ENCODE data around the gene ZNF660. TPM values are rescaled to one million over a fixed set of nuclear protein-coding genes. Genes with fewer than 3 reads are reported as not detected.

ZNF660 gene
- polyA plus RNA-seq, 1 donor from 2014 or later = 8.1 TPM

GRCh38 chr3:44624749-44625480 lies 40.2 kb downstream of the ZNF660 start, which contains the start of gene ZNF197:
Gene ZNF197, plus strand, starts transcription at chr3:44625036. Its CDS starts 4,119 bp downstream, at chr3:44629155.
- Histone ChIP-seq H3K79me2 (replicated peaks; ENCODE audit: insufficient read depth, low read length) (peaks cover 44% of the 10 kb centered on the region), H3K9ac (ENCODE audit: low read length) (peak within 1 kb of the TSS; percentile 94), H3K36me3 (ENCODE audit: insufficient read depth, low read length) (no peaks in the 10 kb centered on the region), H3K4me3 (ENCODE audit: low read length) (peak within 1 kb of the TSS; percentile 97), H2AFZ (ENCODE audit: low read depth, low read length) (peak within 1 kb of the TSS; percentile 95), H3K27ac (ENCODE audit: low read length) (peak within 1 kb of the TSS; percentile 94), H4K20me1 (ENCODE audit: insufficient read depth) (no peaks in the 10 kb centered on the region), H3K4me2 (ENCODE audit: low read length) (peak within 1 kb of the TSS; percentile 97), H3F3A (ENCODE audit: insufficient read depth, low read length, poor library complexity, severe bottlenecking) (no peaks in the 10 kb centered on the region), H3K27me3 (ENCODE audit: insufficient read depth, low read depth, low read length) (no peaks in the 10 kb centered on the region), H3K9me2 (ENCODE audit: insufficient read depth, low read length) (no peaks in the 10 kb centered on the region), H3K9me3 (ENCODE audit: low read length) (no peaks in the 10 kb centered on the region)
- peak; percentile 90 for TF ChIP-seq POLR2AphosphoS5 (IDR thresholded peaks at IDR 0.05)
- TF ChIP-seq RAD21 (conservative IDR thresholded peaks at IDR 0.05) = peak; percentile 17
- TF ChIP-seq TAF1 (IDR thresholded peaks at IDR 0.05; ENCODE audit: low read depth) = peak; percentile 91
- peak; percentile 65 for TF ChIP-seq REST (IDR thresholded peaks at IDR 0.05; ENCODE audit: borderline replicate concordance)
- peak; percentile 31 for TF ChIP-seq CTCF (IDR thresholded peaks at IDR 0.05; ENCODE audit: poor library complexity, severe bottlenecking)
- peak; percentile 23 for TF ChIP-seq SMC3 (conservative IDR thresholded peaks at IDR 0.05; ENCODE audit: poor library complexity)
- no peak for TF ChIP-seq EZH2 (IDR thresholded peaks at IDR 0.05; ENCODE audit: borderline replicate concordance, insufficient read depth, low read length, poor library complexity, severe bottlenecking)
- TF ChIP-seq EP300 (conservative IDR thresholded peaks at IDR 0.05; ENCODE audit: poor library complexity, severe bottlenecking) = peak; percentile 19
- TF ChIP-seq MXI1 (conservative IDR thresholded peaks at IDR 0.05; ENCODE audit: poor library complexity, severe bottlenecking) = peak; percentile 64

- no peaks in the 10 kb centered on the region for H3K9me3 ChIP-seq (ENCODE audit: low read length)
These were observed 44.0 kb downstream of the ZNF660 start for GRCh38 chr3:44628716-44629115.

More at GRCh38 chr3:44628716-44629115, 44.0 kb downstream of the ZNF660 start:
- H3K4me3 ChIP-seq (ENCODE audit: low read length) = no peak overlapping the region
- H3K9me2 ChIP-seq (ENCODE audit: insufficient read depth, low read length) = no peaks in the 10 kb centered on the region
- TF ChIP-seq EP300 (conservative IDR thresholded peaks at IDR 0.05; ENCODE audit: poor library complexity, severe bottlenecking) (no peak), TAF1 (IDR thresholded peaks at IDR 0.05; ENCODE audit: low read depth) (no peak), EZH2 (IDR thresholded peaks at IDR 0.05; ENCODE audit: borderline replicate concordance, insufficient read depth, low read length, poor library complexity, severe bottlenecking) (no peak), RAD21 (conservative IDR thresholded peaks at IDR 0.05) (no peak)
- H3K4me2 ChIP-seq (ENCODE audit: low read length) = no peak overlapping the region
- H3F3A ChIP-seq (ENCODE audit: insufficient read depth, low read length, poor library complexity, severe bottlenecking) = no peaks in the 10 kb centered on the region
- H3K27me3 ChIP-seq (ENCODE audit: insufficient read depth, low read depth, low read length) = no peaks in the 10 kb centered on the region
- H4K20me1 ChIP-seq (ENCODE audit: insufficient read depth) = no peaks in the 10 kb centered on the region
- no peak overlapping the region for H2AFZ ChIP-seq (ENCODE audit: low read depth, low read length)
- no peak overlapping the region for H3K9ac ChIP-seq (ENCODE audit: low read length)
- no peak overlapping the region for H3K27ac ChIP-seq (ENCODE audit: low read length)
- peaks cover 53% of the 10 kb centered on the region for H3K79me2 ChIP-seq (replicated peaks; ENCODE audit: insufficient read depth, low read length)
- no peaks in the 10 kb centered on the region for H3K36me3 ChIP-seq (ENCODE audit: insufficient read depth, low read length)

Measured in neural cell (in vitro differentiated cells).